H1 (cell line): ENCODE measurements around the gene LY6G6F. TPM values are rescaled to one million over a fixed set of nuclear protein-coding genes. Genes with fewer than 3 reads are reported as not detected.

Experiments used
- CTCF ChIA-PET: fragments of 300-600 bp; sonication (Branson Sonifier 250); formaldehyde crosslinking; loops from one replicate; lab custom pipeline; 2021; ENCODE audit not compliant: partially characterized antibody; lab: Charles Lee
- POLR2A ChIA-PET: fragments of 300-600 bp; sonication (Branson Sonifier 250); formaldehyde crosslinking; loops from one replicate; lab custom pipeline; 2021; ENCODE audit warnings: inconsistent platforms; ENCODE audit not compliant: partially characterized antibody; lab: Charles Lee
- DNase-seq, 2 experiments: peaks; one replicate each; pipeline versions ENCODE4 v3.0.0 to v3.0.0-alpha.2; 2010 to 2022; ENCODE audit warnings: low spot score in 2 of 2, low read depth in 1 of 2, mixed read lengths in 1 of 2
- FAIRE-seq: peaks from 2 replicates; lab custom pipeline; 2011; peaks lifted over from hg19 to GRCh38; lab: Jason Lieb, UNC
- H2AFZ ChIP-seq: 2 replicates; pipeline ENCODE4 v1.8.1; 2012; ENCODE audit warnings: low read length, inconsistent platforms
- H2AK5ac ChIP-seq: 2 replicates; pipeline ENCODE4 v1.6.1; 2013; ENCODE audit warnings: low read depth, low read length
- H2BK120ac ChIP-seq: replicated peaks from 2 replicates; pipeline ENCODE3; 2013; ENCODE audit warnings: low read depth, low read length, inconsistent platforms
- H2BK12ac ChIP-seq: 2 replicates; pipeline ENCODE4 v1.6.1; 2013; ENCODE audit warnings: low read depth, low read length
- H2BK15ac ChIP-seq: 2 replicates; pipeline ENCODE4 v1.6.1; 2013; ENCODE audit warnings: low read length
- H2BK20ac ChIP-seq: 2 replicates; pipeline ENCODE4 v1.6.1; 2013; ENCODE audit warnings: low read length
- H2BK5ac ChIP-seq: 2 replicates; pipeline ENCODE4 v1.6.1; 2013; ENCODE audit warnings: low read depth, low read length
- H3K14ac ChIP-seq: 2 replicates; pipeline ENCODE4 v1.6.1; 2013; ENCODE audit warnings: inconsistent platforms; ENCODE audit not compliant: insufficient read length
- H3K18ac ChIP-seq: 2 replicates; pipeline ENCODE4 v1.6.1; 2013; ENCODE audit warnings: low read length; ENCODE audit errors: extremely low read depth
- H3K23ac ChIP-seq: 2 replicates; pipeline ENCODE4 v1.6.1; 2013; ENCODE audit warnings: inconsistent platforms; ENCODE audit not compliant: insufficient read length
- H3K23me2 ChIP-seq: 2 replicates; pipeline ENCODE4 v1.6.1; 2013; ENCODE audit warnings: low read depth, low read length
- H3K27ac ChIP-seq: 2 replicates; pipeline ENCODE4 v1.6.1; 2011; ENCODE audit warnings: low read depth, low read length, inconsistent platforms
- H3K27me3 ChIP-seq, 4 experiments: replicated peaks in 1 of 4; 1 replicate in 1 of 4; 2 replicates in 3 of 4; pipeline versions ENCODE4 v1.6.1 to v1.8.1; 2011 to 2013; ENCODE audit warnings: low read length in 3 of 4, mild to moderate bottlenecking in 3 of 4, inconsistent platforms in 2 of 4, mixed read lengths in 2 of 4, moderate library complexity in 1 of 4; ENCODE audit not compliant: control insufficient read depth in 3 of 4, insufficient read depth in 3 of 4; ENCODE audit errors: extremely low read depth in 1 of 4
- H3K36me3 ChIP-seq, 4 experiments: 2 replicates each; pipeline versions ENCODE4 v1.6.1 to v1.8.1; 2011 to 2013; ENCODE audit warnings: mild to moderate bottlenecking in 4 of 4, low read length in 3 of 4, moderate library complexity in 2 of 4, control low read depth in 1 of 4, inconsistent platforms in 1 of 4; ENCODE audit not compliant: insufficient read depth in 4 of 4, control insufficient read depth in 2 of 4
- H3K4ac ChIP-seq: replicated peaks from 2 replicates; pipeline ENCODE3; 2013; ENCODE audit warnings: low read length, low read depth, mixed read lengths, inconsistent platforms; ENCODE audit not compliant: insufficient read length
- H3K4me1 ChIP-seq, 4 experiments: replicated peaks in 1 of 4; 1 replicate in 1 of 4; 2 replicates in 3 of 4; pipeline versions ENCODE4 v1.6.1 to v1.8.1; 2011 to 2013; ENCODE audit warnings: low read length in 3 of 4, inconsistent platforms in 2 of 4, mixed read lengths in 1 of 4; ENCODE audit not compliant: insufficient read depth in 4 of 4, control insufficient read depth in 3 of 4
- H3K4me2 ChIP-seq, 2 experiments: 2 replicates each; pipeline versions ENCODE4 v1.6.1 to v1.8.1; 2011 to 2013; ENCODE audit warnings: low read depth in 2 of 2, low read length in 2 of 2, control low read depth in 1 of 2, inconsistent platforms in 1 of 2, mild to moderate bottlenecking in 1 of 2; ENCODE audit not compliant: insufficient read depth in 1 of 2
- H3K4me3 ChIP-seq, 4 experiments: fragments of 200-600, 300-600 bp in 1 of 4; sonication (generic), shearing (Covaris generic), sonication (Bioruptor Twin) in 1 of 4; 2 replicates each; pipeline versions ENCODE4 v1.5.1 to v1.8.1; 2011 to 2016; ENCODE audit warnings: low read length in 4 of 4, low read depth in 3 of 4, control low read depth in 2 of 4, inconsistent platforms in 2 of 4, mild to moderate bottlenecking in 2 of 4, mixed read lengths in 1 of 4, moderate library complexity in 1 of 4; ENCODE audit not compliant: insufficient read depth in 2 of 4; ENCODE audit errors: extremely low read depth in 1 of 4
- H3K56ac ChIP-seq: replicated peaks from 2 replicates; pipeline ENCODE3; 2013; ENCODE audit warnings: low read depth, mild to moderate bottlenecking, mixed read lengths, low read length, inconsistent platforms; ENCODE audit not compliant: insufficient read length
- H3K79me1 ChIP-seq: 2 replicates; pipeline ENCODE4 v1.6.1; 2013; ENCODE audit warnings: low read depth, low read length, control low read depth
- H3K79me2 ChIP-seq, 2 experiments: 2 replicates each; pipeline versions ENCODE4 v1.6.1 to v1.8.1; 2012 to 2013; ENCODE audit warnings: low read length in 2 of 2, mild to moderate bottlenecking in 2 of 2, inconsistent platforms in 1 of 2; ENCODE audit not compliant: insufficient read depth in 2 of 2, control insufficient read depth in 1 of 2
- H3K9ac ChIP-seq, 4 experiments: replicated peaks in 1 of 4; 1 replicate in 1 of 4; 2 replicates in 3 of 4; pipeline versions ENCODE4 v1.6.1 to v1.8.1; 2011 to 2013; ENCODE audit warnings: low read depth in 3 of 4, low read length in 3 of 4, control low read depth in 2 of 4, mild to moderate bottlenecking in 2 of 4, moderate library complexity in 2 of 4, inconsistent platforms in 1 of 4; ENCODE audit errors: extremely low read depth in 1 of 4
- H3K9me3 ChIP-seq, 2 experiments: 2 replicates each; pipeline versions ENCODE4 v1.6.1 to v1.8.1; 2012 to 2013; ENCODE audit warnings: mild to moderate bottlenecking in 2 of 2, moderate library complexity in 2 of 2, control low read depth in 1 of 2, inconsistent platforms in 1 of 2, low read depth in 1 of 2, low read length in 1 of 2, mixed read lengths in 1 of 2; ENCODE audit not compliant: insufficient read depth in 2 of 2
- H4K20me1 ChIP-seq, 2 experiments: replicated peaks in 1 of 2; 2 replicates each; pipeline versions ENCODE3 to v1.8.1; 2011 to 2013; ENCODE audit warnings: inconsistent platforms in 2 of 2, low read length in 2 of 2, mild to moderate bottlenecking in 1 of 2; ENCODE audit not compliant: insufficient read depth in 2 of 2, control insufficient read depth in 1 of 2
- H4K5ac ChIP-seq: 2 replicates; pipeline ENCODE4 v1.6.1; 2013; ENCODE audit warnings: low read length, low read depth, mixed read lengths, inconsistent platforms; ENCODE audit not compliant: insufficient read length
- H4K8ac ChIP-seq: 2 replicates; pipeline ENCODE4 v1.8.0; 2013; ENCODE audit warnings: mild to moderate bottlenecking, moderate library complexity, low read length, inconsistent platforms; ENCODE audit not compliant: insufficient read depth; ENCODE audit errors: extremely low read depth
- H4K91ac ChIP-seq: replicated peaks from 2 replicates; pipeline ENCODE3; 2013; ENCODE audit warnings: low read length, mixed read lengths, inconsistent platforms; ENCODE audit not compliant: insufficient read length
- ASH2L ChIP-seq: fragments of 200-600, 300-600 bp; sonication (generic); IDR thresholded peaks from one replicate; pipeline ENCODE4 v1.7.1; 2017; ENCODE audit warnings: low read length
- BACH1 ChIP-seq: IDR thresholded peaks from 2 replicates; pipeline ENCODE4 v1.6.1; 2012; ENCODE audit warnings: low read length, improper control_type of control experiment
- CHD2 ChIP-seq: IDR thresholded peaks from 2 replicates; pipeline ENCODE4 v1.6.1; 2012; ENCODE audit warnings: low read length, improper control_type of control experiment
- EZH2 ChIP-seq: fragments of 200-600 bp; sonication (generic); IDR thresholded peaks from 2 replicates; pipeline ENCODE4 v1.7.1; 2012; ENCODE audit warnings: low read depth, mild to moderate bottlenecking, moderate library complexity, low read length, inconsistent platforms; ENCODE audit not compliant: severe bottlenecking
- HDAC2 ChIP-seq, 2 experiments: fragments of 300-600 bp in 1 of 2; sonication (generic) in 1 of 2; IDR thresholded peaks; 2 replicates each; pipeline ENCODE4 v1.6.1; 2011 to 2012; ENCODE audit warnings: low read depth in 2 of 2, low read length in 2 of 2, mild to moderate bottlenecking in 2 of 2, moderate library complexity in 2 of 2, borderline replicate concordance in 1 of 2, inconsistent platforms in 1 of 2
- KDM4A ChIP-seq: IDR thresholded peaks from one replicate; pipeline ENCODE4 v1.7.1; 2012; ENCODE audit warnings: low read depth, mild to moderate bottlenecking, moderate library complexity, low read length, inconsistent platforms; ENCODE audit not compliant: severe bottlenecking
- RBBP5 ChIP-seq: IDR thresholded peaks from 2 replicates; pipeline ENCODE4 v1.7.1; 2012; ENCODE audit warnings: low read depth, mild to moderate bottlenecking, inconsistent platforms, low read length, moderate library complexity, borderline replicate concordance
- SUZ12 ChIP-seq: fragments of 200-600 bp; sonication (generic); IDR thresholded peaks from 2 replicates; pipeline ENCODE4 v1.6.1; 2012; ENCODE audit warnings: mild to moderate bottlenecking, inconsistent platforms, low read length, moderate library complexity, mixed read lengths
- YY1 ChIP-seq: IDR thresholded peaks from 2 replicates; pipeline ENCODE4 v1.6.1; 2011; ENCODE audit warnings: low read depth, mild to moderate bottlenecking, low read length
- WGBS, 2 experiments: shearing (Covaris generic) in 1 of 2; methylation state at CpG; one replicate each; pipeline versions ENCODE4 v1.1.6 to v1.1.7; 2013 to 2015; ENCODE audit warnings: low lambda C conversion rate in 2 of 2, mixed read lengths in 2 of 2, inconsistent platforms in 1 of 2, low coverage in 1 of 2, missing lambda C conversion rate in 1 of 2; ENCODE audit not compliant: insufficient replicate concordance in 2 of 2, insufficient coverage in 1 of 2, insufficient read length in 1 of 2; ENCODE audit errors: extremely low coverage in 1 of 2, missing lambda C conversion rate in 1 of 2; 5-methylcytosine and 5-hydroxymethylcytosine counted together
- polyA plus RNA-seq, 7 experiments: library from polyadenylated mRNA; depleted of rRNA in 3 of 7; stranded (reverse) in 5 of 7; unstranded in 2 of 7; fragments of >200 nt in 5 of 7; fragments of 200-250 nt in 2 of 7; gene quantifications; 1 replicate in 5 of 7; 2 replicates in 1 of 7; 4 replicates in 1 of 7; pipeline versions ENCODE4 v1.2.1 to v1.2.3, GENCODE V29; 2011 to 2013; ENCODE audit warnings: missing spikeins in 2 of 7, mixed read lengths in 2 of 7
- total RNA-seq: library from RNA; stranded (reverse); fragmentation: NEBNext Ultra II Directional; extraction: Animal tissue kit (Norgen Biotek cat#: 25700); gene quantifications from 2 replicates; pipeline ENCODE4 v1.2.1, GENCODE V29; 2021

The LY6G6F gene
- total and polyA plus RNA-seq, 2 of the 8 experiments (the other 6 are each of a cell fraction or from before 2014, with no cell fraction given) = not detected

GRCh38 chr6:31681135-31681671, 25.5 kb upstream of the LY6G6F start:
- no peak for FAIRE-seq
- Histone ChIP-seq H3K4me2 (peak overlapping the region; percentile 11 to 84), H2AFZ (peak overlapping the region; percentile 15; the same call in 1 of the 2 replicates)

More at GRCh38 chr6:31681135-31681671, 25.5 kb upstream of the LY6G6F start:
- Histone ChIP-seq H3K4me3 (peak overlapping the region; percentile 22 to 70 (median 60)), H2BK15ac (peak overlapping the region; percentile 72; the same call in 1 of the 2 replicates), H3K14ac (no peak overlapping the region), H2BK12ac (no peak overlapping the region), H3K56ac (peak overlapping the region; percentile 33), H2AK5ac (no peak overlapping the region), H3K23me2 (peaks cover 11% of the 10 kb centered on the region; the same call in 1 of the 2 replicates), H3K27me3 (peaks cover 3 to 13% (median 12%) of the 10 kb centered on the region in 4 experiments; a peak in 6 of 7 replicates), H2BK5ac (peak overlapping the region; percentile 35; the same call in 1 of the 2 replicates), H3K4ac (no peak overlapping the region), H3K36me3 (no peaks in the 10 kb centered on the region; a peak in 1 of 8 replicates), H3K79me2 (no peaks in the 10 kb centered on the region), H3K9ac (no peak overlapping the region; a peak in 1 of 7 replicates), H3K4me1 (peaks cover 0 to 10% (median 7%) of the 10 kb centered on the region in 4 experiments; a peak in 5 of 7 replicates), H4K20me1 (no peaks in the 10 kb centered on the region), H2BK120ac (no peak overlapping the region), H3K9me3 (no peaks in the 10 kb centered on the region), H3K27ac (no peak overlapping the region), H4K91ac (no peak overlapping the region), H3K18ac (no peak overlapping the region), H3K23ac (no peak overlapping the region), H2BK20ac (no peak overlapping the region; the same call in 1 of the 2 replicates), H4K5ac (no peak overlapping the region), H3K79me1 (no peaks in the 10 kb centered on the region), H4K8ac (no peak overlapping the region; the same call in 1 of the 2 replicates)
- CTCF ChIA-PET = interaction anchor here (0.7 to 2.3 kb wide), 15 partner anchors 9 to 149 kb away, joined by 3 to 10 read pairs (median 4); partner anchors contain the start of gene LY6G6D
- POLR2A ChIA-PET = interaction anchor here (0.8 to 2.5 kb wide), 13 partner anchors 9 to 149 kb away, joined by 3 to 20 read pairs (median 3); partner anchors contain the start of genes C6orf47, CLIC1, CSNK2B and DDAH2
- 4% methylated on average over 30 of the region's 40 CpGs; no CpG with 5 or more reads in 1 of the 2 experiments for WGBS, 2 experiments
- peak in 1 of 2 experiments; percentile 70 for DNase-seq
- TF ChIP-seq BACH1 (no peak), CHD2 (no peak), YY1 (no peak), ASH2L (peak; percentile 71), KDM4A (peak; percentile 56), EZH2 (peak; percentile 52), RBBP5 (0 out of 2 replicates have a peak, but pooled peaks have one; percentile 56), HDAC2 (IDR thresholded peaks at IDR 0.05; ENCODE audit: borderline replicate concordance in 1 of 2, low read depth in 2 of 2, low read length in 2 of 2) (0 out of 4 replicates have a peak, but pooled peaks of 1 of the 2 experiments have one; percentile 20), SUZ12 (peak; percentile 20; the same call in 1 of the 2 replicates)
